HG02623 (cell line): ENCODE measurements around the gene RTKN2.
"Not testable (repeated sequence)": the region's sequence is repeated elsewhere in the genome, so short reads cannot be mapped to it uniquely, and the experiment has no call there.

Experiments
- ATAC-seq: cut with Tn5 transposase; IDR thresholded peaks from one replicate; pipeline ENCODE4 v1.9.1; 2021; ENCODE audit warnings: moderate library complexity; ENCODE audit not compliant: unreplicated experiment

The RTKN2 gene, protein sequence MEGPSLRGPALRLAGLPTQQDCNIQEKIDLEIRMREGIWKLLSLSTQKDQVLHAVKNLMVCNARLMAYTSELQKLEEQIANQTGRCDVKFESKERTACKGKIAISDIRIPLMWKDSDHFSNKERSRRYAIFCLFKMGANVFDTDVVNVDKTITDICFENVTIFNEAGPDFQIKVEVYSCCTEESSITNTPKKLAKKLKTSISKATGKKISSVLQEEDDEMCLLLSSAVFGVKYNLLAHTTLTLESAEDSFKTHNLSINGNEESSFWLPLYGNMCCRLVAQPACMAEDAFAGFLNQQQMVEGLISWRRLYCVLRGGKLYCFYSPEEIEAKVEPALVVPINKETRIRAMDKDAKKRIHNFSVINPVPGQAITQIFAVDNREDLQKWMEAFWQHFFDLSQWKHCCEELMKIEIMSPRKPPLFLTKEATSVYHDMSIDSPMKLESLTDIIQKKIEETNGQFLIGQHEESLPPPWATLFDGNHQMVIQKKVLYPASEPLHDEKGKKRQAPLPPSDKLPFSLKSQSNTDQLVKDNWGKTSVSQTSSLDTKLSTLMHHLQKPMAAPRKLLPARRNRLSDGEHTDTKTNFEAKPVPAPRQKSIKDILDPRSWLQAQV

DNA sequence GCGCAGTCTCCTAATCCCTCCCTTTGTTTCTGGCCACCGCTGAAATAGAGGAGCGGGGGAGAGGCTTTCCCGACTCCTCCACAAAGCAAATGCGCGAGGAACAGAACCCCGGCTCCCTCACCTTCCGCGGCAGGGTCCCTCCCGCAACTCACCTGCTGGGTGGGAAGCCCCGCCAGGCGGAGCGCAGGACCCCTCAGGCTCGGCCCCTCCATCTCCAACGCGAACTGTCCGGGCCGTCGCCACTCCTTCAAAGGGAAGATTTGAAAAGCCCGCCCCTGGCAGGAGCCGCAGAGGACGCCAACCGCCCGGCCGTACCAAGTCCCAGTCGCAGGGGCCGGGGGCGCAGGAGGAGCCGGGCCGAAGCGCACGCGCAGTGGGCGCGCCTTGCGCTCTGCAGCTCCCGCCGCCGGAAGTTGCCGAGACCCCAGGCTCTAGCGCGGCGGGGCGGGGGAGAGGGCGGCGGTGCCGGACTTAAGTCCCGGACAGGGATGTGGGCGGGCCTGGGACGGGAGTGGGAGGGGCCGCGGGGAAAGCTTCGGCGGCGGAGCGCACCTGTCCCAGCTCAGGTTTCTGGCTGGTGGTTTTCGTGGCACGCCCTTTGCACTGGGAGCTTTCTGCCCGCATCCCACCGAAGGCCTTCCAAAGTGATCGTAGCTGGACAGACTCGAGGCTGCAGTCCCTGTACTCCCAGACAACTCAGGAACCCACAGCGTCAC, at the start of gene RTKN2:
TSS of gene RTKN2 (minus strand) at position 446 of the 716 bp plus-strand sequence. CDS start at position 212, 234 bp downstream.
- peak; percentile 65 for ATAC-seq

DNA sequence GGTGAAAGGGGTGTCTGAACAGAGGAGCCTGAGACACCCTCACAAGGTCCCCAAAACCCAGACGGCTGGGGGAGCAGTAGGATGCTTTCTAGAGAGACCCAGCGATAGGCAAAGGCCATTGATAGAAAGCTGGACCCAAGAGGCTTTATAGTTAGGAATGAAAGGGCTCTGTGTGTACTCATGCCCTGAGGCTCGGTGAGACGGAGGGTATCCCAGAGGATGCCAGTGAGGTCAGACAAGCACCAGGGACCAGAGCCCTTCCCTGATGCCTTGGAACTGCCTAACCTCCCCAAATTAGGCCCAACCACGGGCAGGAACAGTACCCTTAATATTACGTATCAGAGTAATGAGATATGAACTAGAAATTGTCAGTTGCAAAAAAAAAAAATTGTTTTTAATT, 48.6 kb upstream of the RTKN2 start:
- no peak for ATAC-seq

DNA sequence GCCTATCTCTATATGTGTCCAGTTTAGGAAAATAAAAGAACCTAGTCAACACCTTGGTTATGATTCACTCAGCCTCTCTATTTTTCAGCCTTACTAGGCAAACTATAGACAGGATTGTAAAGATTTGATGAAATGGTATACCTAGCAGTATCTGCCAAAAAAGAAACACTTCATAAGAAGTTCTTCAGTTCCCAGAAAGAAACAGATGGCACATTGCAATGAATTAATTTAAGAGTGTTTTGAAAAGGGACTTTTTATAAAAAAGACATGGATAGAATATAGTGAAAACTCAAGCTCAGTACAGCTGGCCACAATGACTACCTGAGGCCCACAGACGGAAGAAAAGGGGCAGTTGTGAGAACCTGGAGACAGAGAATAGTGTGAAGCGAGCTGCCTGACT, 40.6 kb upstream of the RTKN2 start:
- ATAC-seq, result no peak

DNA sequence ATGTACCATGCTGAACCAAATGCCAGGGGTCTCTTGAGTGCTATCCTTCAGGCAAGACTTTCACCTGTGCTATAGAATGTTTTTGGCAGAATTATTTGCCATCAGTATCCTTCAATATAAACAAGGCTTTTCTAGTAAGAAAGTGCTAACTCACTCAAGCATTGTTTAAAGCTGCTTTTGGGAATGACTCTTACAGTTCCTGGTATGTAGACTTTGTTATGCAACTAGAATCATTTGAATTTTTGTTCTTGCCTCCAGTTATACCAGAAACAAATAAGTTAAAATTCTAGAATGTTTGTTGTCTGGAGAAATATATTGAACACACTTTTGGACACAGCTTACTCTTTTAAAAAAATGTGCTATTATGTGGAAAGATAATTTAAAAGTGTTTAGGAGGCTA, 39.5 kb upstream of the RTKN2 start:
- no peak for ATAC-seq

DNA sequence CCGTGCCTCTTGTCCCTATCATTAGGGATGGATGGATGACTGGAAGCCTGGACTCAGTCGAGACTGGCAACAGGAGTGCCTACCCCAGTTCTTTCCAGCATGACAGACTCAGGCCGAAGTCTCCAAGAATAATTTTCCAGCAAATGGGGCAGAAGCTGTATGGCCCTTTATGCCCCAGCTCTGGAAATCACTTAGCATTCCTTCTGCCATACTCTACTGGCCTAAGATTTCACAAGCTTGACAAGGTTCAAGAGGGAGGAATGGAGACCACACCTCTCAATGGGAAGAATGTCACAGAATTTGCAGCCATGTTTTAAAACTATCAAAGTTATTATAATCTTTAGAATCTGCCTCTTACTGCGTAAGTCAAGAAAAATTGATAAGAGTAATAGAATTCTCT, 39.0 kb upstream of the RTKN2 start:
- no peak for ATAC-seq

DNA sequence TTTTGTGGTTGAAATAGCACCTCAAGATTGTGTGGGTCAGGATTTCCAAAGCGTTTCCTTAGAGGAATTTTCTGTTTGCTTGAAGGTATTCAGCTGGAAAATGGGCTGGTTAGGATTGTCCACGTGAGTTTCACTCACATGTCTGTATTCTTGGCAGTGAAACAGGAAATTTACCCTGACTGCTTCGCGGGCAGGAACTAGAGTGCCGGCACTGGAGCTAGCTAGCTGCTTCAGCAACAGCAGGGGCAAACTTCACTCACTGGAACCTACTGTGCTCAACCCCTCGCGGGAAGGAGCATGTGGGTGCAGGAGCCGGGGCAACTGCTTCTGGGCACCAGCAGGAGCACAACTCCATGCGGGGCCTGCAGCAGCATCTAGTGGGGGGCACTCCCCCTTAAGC, 38.0 kb upstream of the RTKN2 start:
- no peak for ATAC-seq

DNA sequence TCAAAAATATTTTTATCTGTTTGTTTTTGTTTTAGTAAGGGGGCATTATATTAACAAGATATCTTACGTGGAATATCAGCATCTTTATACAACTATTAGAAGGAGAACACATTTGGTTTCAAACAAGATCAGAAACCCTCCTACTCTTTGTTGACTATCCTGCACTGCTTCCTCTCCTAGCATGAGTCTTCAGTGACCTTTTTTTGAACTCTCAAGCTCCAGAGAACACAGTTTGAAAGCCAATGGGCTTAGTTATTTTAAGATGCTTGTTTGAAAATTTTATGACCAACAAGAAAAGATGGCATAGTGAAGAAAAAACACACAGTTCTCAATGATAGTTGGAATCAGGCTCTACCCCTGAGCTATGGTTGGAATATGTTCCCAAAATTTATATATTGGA, 37.2 kb upstream of the RTKN2 start:
- ATAC-seq, result no peak

DNA sequence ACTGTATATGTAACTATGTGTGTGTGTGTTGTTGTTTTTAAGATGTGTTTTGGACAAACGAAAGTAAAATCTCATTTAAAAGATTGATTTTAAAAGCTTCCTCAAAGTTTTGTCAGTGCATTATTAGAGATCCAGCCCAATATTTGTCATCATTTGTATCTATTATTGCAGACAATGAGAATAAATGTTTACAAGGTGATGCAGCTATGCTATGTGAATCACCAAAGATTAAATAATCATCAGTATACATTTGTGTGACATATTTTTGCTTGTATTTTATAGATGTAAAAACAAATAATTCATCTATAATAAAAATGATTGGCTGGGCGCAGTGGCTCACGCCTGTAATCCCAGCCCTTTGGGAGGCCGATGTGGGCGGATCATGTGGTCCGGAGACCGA, 35.3 kb upstream of the RTKN2 start:
- no peak for ATAC-seq

DNA sequence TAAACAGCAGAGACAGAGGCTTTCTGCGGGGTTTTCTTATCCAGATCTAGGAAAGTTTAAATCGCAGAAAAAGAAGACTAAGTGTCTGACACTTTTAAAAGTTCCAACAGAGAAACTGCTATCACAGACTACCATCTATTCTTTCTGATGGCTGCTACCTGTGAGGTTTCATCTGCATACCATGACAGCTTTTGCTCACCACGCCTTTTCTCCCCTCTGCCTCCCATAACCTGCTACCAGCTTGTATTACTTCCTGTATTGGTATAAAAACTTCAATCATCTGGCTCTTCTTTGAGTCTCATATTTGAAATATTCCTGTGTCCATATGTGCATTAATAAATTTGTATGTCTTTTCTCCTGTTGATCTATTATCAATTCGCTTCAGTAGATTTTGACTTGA, 34.1 kb upstream of the RTKN2 start:
- ATAC-seq, result no peak

DNA sequence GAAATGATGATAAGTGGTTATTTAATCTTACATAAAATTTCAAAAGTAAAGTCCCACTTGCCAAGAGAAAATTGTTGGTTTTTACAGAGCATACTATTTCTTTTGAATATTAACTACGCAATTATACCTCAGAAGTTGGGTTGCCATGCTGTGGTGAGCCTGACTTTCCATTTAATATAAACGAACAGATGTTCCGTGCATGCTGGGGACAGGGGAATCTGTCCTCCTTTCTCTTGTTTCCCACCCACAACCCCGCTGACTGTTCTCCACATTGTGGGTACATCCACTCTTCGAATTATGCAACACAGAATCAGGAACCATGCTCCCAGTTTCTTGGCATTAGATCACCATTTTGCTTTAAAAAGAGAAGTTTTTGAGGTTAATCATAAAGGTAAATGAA, 29.2 kb upstream of the RTKN2 start:
- no peak for ATAC-seq

DNA sequence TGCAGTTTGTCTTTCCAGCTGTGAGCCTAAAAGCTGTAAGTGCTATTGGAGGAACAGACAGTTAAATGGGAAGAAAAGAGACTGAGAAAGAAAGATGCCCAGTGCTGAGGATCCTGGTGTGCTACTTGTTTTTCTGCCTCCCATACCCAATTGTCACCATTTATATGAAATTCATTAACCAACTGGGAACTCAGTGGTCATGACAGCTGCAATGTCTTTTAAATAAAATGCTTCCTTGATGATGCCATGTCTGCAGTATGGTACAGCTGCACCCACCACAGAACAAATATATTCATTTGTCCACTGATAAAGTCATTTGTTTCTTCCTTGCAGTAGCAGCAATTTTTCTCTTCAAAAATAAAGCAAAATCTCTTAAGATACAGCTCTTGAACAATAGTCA, 15.6 kb upstream of the RTKN2 start:
- no peak for ATAC-seq

DNA sequence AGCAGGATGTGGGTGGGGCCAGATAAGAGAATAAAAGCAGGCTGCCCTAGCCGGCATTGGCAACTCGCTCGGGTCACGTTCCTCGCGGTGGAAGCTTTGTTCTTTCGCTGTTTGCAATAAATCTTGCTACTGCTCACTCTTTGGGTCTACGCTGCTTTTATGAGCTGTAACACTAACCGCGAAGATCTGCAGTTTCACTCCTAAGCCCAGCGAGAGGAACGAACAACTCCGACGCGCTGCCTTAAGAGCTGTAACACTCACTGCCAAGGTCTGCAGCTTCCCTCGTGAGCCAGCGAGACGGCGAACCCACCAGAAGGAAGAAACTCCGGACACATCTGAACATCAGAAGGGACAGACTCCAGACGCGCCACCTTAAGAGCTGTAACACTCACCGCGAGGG, 12.7 kb upstream of the RTKN2 start:
- ATAC-seq, result not testable (repeated sequence)

DNA sequence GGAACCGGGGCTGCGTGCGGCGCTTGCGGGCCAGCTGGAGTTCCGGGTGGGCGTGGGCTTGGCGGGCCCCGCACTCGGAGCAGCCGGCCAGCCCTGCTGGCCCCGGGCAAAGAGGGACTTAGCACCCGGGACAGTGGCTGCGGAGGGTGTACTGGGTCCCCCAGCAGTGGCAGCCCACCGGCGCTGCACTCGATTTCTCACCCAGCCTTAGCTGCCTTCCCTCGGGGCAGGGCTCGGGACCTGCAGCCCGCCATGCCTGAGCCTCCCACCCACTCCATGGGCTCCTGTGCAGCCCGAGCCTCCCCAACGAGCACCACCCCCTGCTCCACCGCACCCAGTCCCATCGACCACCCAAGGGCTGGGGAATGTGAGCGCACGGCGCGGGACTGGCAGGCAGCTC, 11.7 kb upstream of the RTKN2 start:
- not testable (repeated sequence) for ATAC-seq

DNA sequence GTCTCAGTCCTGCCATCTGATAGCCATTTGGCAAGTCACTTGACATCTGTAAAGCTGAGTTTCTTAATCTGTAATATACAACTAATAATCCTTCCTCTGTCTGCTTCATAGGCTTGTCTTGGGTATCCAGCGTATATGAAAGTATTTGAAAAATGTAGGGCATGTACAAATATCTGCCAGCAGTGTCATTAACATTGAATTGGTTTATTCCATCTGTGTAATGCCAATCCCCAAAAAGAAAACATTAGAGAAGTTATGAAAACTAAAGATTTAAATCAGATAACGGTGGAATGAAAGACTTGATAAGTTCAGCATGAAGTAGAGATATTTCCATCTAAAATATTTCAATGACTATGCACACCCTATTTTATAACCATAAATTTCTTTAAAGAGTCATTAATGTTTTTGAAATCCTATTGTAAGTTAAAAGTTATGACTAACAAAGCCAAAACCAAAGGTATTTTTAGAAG, 9.8 kb upstream of the RTKN2 start:
- no peak for ATAC-seq

DNA sequence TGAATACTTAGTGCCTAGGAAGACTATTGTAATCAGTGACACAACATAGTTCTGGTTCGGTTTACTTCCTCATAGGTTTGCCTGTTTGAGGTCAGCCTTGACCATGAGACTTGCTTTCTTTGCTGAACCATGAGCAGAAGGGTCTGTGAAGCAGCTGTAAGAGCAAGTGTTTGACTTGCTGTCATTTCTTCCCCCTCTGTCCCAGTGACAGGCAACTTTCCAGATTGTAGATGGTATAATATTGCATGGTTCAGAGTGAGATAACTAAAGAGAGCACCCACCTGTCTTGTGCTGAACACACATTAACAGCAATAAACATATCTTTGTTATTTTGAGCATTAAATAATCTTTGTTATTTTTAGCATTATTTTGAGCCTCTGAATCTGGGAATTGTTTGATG, 9.3 kb upstream of the RTKN2 start:
- ATAC-seq, result no peak

DNA sequence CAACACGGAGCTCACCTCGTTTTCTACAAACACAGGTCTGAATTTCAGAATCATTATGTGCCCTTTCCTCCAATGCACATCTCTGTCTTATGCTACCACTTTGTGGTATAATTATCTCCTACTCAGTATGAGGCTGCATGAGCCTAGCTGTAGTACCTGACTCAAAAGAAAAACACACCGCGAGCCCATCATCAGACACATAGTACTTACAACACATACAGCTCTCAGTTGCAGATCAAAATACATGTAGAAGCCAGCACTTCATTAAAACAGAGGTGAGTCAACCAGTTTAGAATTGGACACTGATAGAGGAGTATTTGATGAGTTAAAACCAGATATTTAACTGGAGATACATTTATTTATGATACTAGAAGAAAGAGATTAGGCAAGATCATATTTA, 1.4 kb upstream of the RTKN2 start:
- ATAC-seq, result no peak

DNA sequence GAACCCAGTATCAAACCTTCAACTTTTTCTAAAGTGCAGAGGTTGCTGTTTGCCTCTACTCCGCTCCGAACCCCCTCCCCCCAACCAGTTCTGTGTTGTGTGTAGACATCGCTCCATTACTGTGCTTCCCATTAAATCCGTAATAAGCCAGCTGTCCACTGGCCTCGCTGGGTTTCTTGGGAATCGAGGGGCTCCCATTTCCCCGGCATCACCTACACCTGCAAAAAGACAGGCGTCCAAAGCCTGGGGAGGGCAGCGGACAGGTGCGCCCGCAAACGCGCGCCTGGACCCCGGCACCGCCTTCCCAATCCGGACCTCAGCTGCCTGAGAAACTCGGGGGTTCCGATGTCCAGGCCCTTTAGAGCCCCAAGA, 631 bp downstream of the RTKN2 start:
- no peak for ATAC-seq

DNA sequence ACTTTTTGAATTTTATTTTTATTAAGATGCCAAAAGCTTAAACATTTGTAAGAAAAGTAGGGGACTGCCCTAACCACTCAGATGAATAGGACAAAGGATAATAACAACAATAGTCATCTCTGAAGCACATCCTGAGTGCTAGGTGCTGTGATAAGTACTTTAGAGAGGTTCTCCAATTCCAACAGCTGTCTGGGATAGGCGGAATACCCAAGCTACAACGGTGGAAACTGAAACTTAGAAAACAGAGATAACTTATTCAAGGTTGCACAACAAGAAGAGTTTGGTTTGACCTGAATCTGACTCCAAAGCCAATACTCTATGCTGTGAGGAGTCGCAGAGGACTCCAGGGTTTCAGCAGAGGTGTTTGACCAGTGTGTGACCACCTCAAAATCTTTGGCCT, 2.0 kb downstream of the RTKN2 start:
- ATAC-seq, result no peak

DNA sequence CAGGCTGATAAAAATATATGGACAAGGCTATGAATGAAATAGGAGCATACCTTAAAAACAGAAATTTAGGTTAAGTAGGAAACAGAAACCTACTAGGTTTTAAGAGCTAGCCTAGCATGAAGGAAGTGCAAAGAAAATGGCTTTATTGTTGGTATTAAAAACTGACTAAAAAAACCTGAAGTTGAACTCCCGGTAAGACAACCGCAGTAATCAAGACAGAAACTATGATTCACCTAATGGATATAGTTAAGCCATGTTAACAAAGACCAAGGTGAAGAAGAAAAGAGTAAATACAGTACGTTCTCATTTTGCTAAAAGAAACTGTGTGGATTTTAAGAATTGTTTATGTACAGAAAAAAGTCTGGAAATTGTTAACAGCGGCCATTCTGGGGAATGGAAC, 2.5 kb downstream of the RTKN2 start:
- no peak for ATAC-seq

DNA sequence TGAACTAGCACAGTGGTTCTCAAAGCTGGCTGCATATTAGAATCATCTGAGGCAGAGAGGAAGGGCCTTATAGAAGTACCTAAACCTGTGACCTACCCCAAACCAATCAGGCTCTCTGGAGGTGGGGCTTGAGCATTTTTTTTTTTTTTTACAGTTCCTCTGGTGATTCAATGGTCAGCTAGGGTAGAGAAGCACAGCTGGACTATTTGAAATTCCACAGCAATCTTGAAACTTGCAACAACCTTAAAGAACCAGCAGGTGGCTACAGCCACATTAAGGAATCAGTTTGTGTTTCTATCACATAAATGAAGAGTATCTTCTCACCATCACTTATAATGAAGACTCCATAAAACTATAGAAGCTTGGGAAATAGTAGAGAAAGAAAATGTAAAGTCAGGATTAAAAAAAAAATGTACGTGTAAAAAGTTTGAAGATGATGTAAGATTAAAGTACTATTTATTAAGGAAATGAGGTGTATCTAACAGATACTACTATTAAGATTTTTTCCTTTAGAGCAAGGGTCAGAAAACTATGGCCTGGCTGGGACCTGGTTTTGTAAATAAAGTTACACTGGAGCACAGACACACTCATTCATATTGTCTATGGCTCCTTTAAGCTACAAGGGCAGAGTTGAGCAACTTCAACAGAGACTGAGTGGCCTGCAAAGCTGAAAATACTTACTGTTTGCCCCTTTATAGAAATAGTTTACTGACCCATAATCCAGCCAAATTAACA, 3.8 kb downstream of the RTKN2 start:
- ATAC-seq, result peak; percentile 38

DNA sequence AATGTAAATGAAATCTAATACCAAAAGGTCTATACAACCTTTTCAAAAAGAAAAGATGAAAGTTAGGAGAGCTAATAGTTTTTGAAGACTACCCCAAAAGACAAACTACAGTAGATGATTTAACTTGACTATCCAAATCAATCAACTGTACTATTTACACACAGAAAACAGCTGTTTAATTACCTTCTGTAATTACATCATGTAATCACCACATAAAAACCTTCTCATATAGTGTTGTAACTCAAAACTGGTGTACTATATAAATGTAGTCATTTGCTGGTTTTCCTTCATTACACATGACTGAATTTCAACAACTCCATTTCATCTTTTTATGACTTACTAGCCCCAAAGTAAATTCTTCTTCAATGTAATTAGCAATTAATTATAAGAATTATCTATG, 4.5 kb downstream of the RTKN2 start:
- ATAC-seq, result no peak
